GM12878 (cell line): ENCODE results near the gene ATP6V0A1. TPM values are rescaled to one million over a fixed set of nuclear protein-coding genes. Genes with fewer than 3 reads are reported as not detected.

Experiments
- ATAC-seq: fragments of 200-7000 bp; cut with Tn5 transposase; 3 replicates; pipeline ENCODE4 v1.9.1; 2020; ENCODE audit warnings: mild to moderate bottlenecking, moderate library complexity
- BruUV-seq: library from RNA; stranded (reverse); fragments of 400-500 nt; replicated peaks from 2 replicates; lab custom pipeline; 2021; lab: Mats Ljungman, UMichigan
- CTCF ChIA-PET: fragments of 300-600 bp; sonication (Branson Sonifier 250); formaldehyde crosslinking; extraction: SDS; loops from one replicate; lab custom pipeline; 2021; ENCODE audit warnings: inconsistent platforms; lab: Yijun Ruan, JAX
- POLR2A ChIA-PET: fragments of 350-600 bp; formaldehyde crosslinking; extraction: SDS; loops from one replicate; lab custom pipeline; 2021; ENCODE audit warnings: inconsistent platforms; lab: Charles Lee
- RAD21 ChIA-PET: fragments of 300-600 bp; sonication (Branson Sonifier 250); formaldehyde crosslinking; loops from one replicate; lab custom pipeline; 2023; ENCODE audit warnings: antibody characterized with exemption; ENCODE audit not compliant: unreplicated experiment; lab: Charles Lee
- SMC1A ChIA-PET: fragments of 300-600 bp; sonication (Branson Sonifier 250); formaldehyde crosslinking; loops from one replicate; lab custom pipeline; 2023; ENCODE audit not compliant: unreplicated experiment, uncharacterized antibody; lab: Charles Lee
- DNase-seq: peaks from one replicate; pipeline ENCODE4 v3.0.0-alpha.2; 2011; ENCODE audit warnings: low read depth, low spot score
- FAIRE-seq: peaks from 3 replicates; lab custom pipeline; 2011; peaks lifted over from hg19 to GRCh38; lab: Jason Lieb, UNC
- H2AFZ ChIP-seq: 2 replicates; pipeline ENCODE4 v1.6.0; 2011; ENCODE audit warnings: low read depth, low read length, control low read depth; ENCODE audit not compliant: control insufficient read depth
- H3K27ac ChIP-seq: 2 replicates; pipeline ENCODE4 v1.5.1; 2011; ENCODE audit warnings: control low read depth; ENCODE audit not compliant: control insufficient read depth, insufficient read depth
- H3K27me3 ChIP-seq, 2 experiments: replicated peaks in 1 of 2; 2 replicates each; pipeline versions ENCODE4 v1.6.0 to v1.6.1; 2011; ENCODE audit warnings: low read length in 1 of 2; ENCODE audit not compliant: control insufficient read depth in 2 of 2, insufficient read depth in 2 of 2
- H3K36me3 ChIP-seq, 2 experiments: 2 replicates each; pipeline ENCODE4 v1.5.1; 2011; ENCODE audit warnings: low read length in 1 of 2; ENCODE audit not compliant: control insufficient read depth in 2 of 2, insufficient read depth in 2 of 2
- H3K4me1 ChIP-seq: 2 replicates; pipeline ENCODE4 v1.6.1; 2011; ENCODE audit warnings: mild to moderate bottlenecking, low read length, moderate library complexity, mixed read lengths; ENCODE audit not compliant: control insufficient read depth, insufficient read depth
- H3K4me2 ChIP-seq: 2 replicates; pipeline ENCODE4 v1.6.0; 2011; ENCODE audit warnings: control low read depth; ENCODE audit not compliant: control insufficient read depth, insufficient read depth
- H3K4me3 ChIP-seq: fragments of 200-600 bp; sonication (generic); 2 replicates; pipeline ENCODE4 v1.5.1; 2016
- H3K79me2 ChIP-seq: 2 replicates; pipeline ENCODE4 v1.6.0; 2011; ENCODE audit warnings: low read length; ENCODE audit not compliant: control insufficient read depth, insufficient read depth
- H3K9ac ChIP-seq: 2 replicates; pipeline ENCODE4 v1.8.0; 2011; ENCODE audit warnings: low read length, control low read depth, mixed read lengths; ENCODE audit not compliant: control insufficient read depth, insufficient read depth
- H3K9me3 ChIP-seq: replicated peaks from 3 replicates; pipeline ENCODE4 v1.5.1; 2011; ENCODE audit warnings: mild to moderate bottlenecking, low read length; ENCODE audit not compliant: control insufficient read depth, insufficient read depth
- H4K20me1 ChIP-seq: 2 replicates; pipeline ENCODE4 v1.6.0; 2011; ENCODE audit not compliant: control insufficient read depth, insufficient read depth
- EP300 ChIP-seq, 2 experiments: fragments of 150-350 bp in 1 of 2; IDR thresholded peaks; 2 replicates each; pipeline ENCODE4 v1.6.1; 2011 to 2012; ENCODE audit warnings: low read depth in 2 of 2, low read length in 2 of 2, borderline replicate concordance in 1 of 2, improper control_type of control experiment in 1 of 2, inconsistent platforms in 1 of 2; ENCODE audit not compliant: control insufficient read depth in 1 of 2
- GATAD2B ChIP-seq: fragments of 450-650 bp; conservative IDR thresholded peaks from 2 replicates; pipeline ENCODE4 v1.6.1; 2017; ENCODE audit warnings: low read depth, mild to moderate bottlenecking, moderate library complexity
- HDAC6 ChIP-seq: fragments of 200-600 bp; sonication (generic); IDR thresholded peaks from one replicate; pipeline ENCODE4 v1.8.0; 2017; ENCODE audit warnings: antibody characterized with exemption; ENCODE audit not compliant: unreplicated experiment
- IKZF1 ChIP-seq: fragments of 450-650 bp; conservative IDR thresholded peaks from 2 replicates; pipeline ENCODE4 v1.6.1; 2017; ENCODE audit warnings: antibody characterized with exemption, mild to moderate bottlenecking
- NFIC ChIP-seq: IDR thresholded peaks from 2 replicates; pipeline ENCODE4 v1.6.1; 2012; ENCODE audit warnings: low read depth, mild to moderate bottlenecking, inconsistent platforms, low read length, moderate library complexity
- NFYB ChIP-seq: IDR thresholded peaks from 2 replicates; pipeline ENCODE4 v1.6.1; 2011; ENCODE audit warnings: low read depth, mild to moderate bottlenecking, low read length, improper control_type of control experiment, moderate library complexity; ENCODE audit not compliant: insufficient read depth
- WGBS: methylation state at CpG from one replicate; pipeline ENCODE4 v1.1.6; 2016; ENCODE audit warnings: low lambda C conversion rate; ENCODE audit not compliant: insufficient replicate concordance, insufficient coverage; ENCODE audit errors: missing lambda C conversion rate; 5-methylcytosine and 5-hydroxymethylcytosine counted together
- in situ Hi-C: fragments of 300-500 bp; cut with MboI; formaldehyde crosslinking; loops from 9 replicates; pipeline ENCODE4 v1.14.3; 2018; ENCODE audit warnings: mixed read lengths
- intact Hi-C: fragments of 100-400 bp; cut with micrococcal nuclease; formaldehyde crosslinking; loops from one replicate; pipeline ENCODE4 v1.14.2; 2022; ENCODE audit not compliant: unreplicated experiment
- polyA plus RNA-seq, 11 experiments: library from polyadenylated mRNA; depleted of rRNA in 4 of 11; unstranded in 6 of 11; stranded (reverse) in 5 of 11; fragments of >200 nt; fragmentation: Nextera tagmentation in 4 of 11; fragmentation: Illumina TruSeq in 1 of 11; extraction: Ambion mirVana in 4 of 11; extraction: Trizol in 1 of 11; gene quantifications; 1 replicate in 1 of 11; 2 replicates in 10 of 11; pipeline versions ENCODE4 v1.2.1 to v1.2.3, GENCODE V29; 2011 to 2016; ENCODE audit warnings: inconsistent platforms in 2 of 11, missing spikeins in 2 of 11, low read depth in 1 of 11
- total RNA-seq, 4 experiments: library from RNA; depleted of rRNA in 3 of 4; stranded (reverse); fragments of >200 nt in 3 of 4; fragmentation: Illumina TruSeq in 1 of 4; extraction: Trizol in 1 of 4; gene quantifications; 2 replicates each; pipeline versions ENCODE4 v1.2.1 to v1.2.3, GENCODE V29; 2013 to 2021
- TF ChIP-seq, protein P1 (sequence below): fragments of 450-650 bp; IDR thresholded peaks from 2 replicates; pipeline ENCODE4 v1.6.1; 2017; ENCODE audit warnings: mild to moderate bottlenecking, moderate library complexity

Gene ATP6V0A1
- total and polyA plus RNA-seq, 10 of the 15 experiments (the other 5 are each of a cell fraction or from before 2014, with no cell fraction given): 3.0 to 76.6 (median 30.9) TPM

GRCh38 chr17:42422412-42422957 lies 36.2 kb upstream of the ATP6V0A1 start:
- BruUV-seq: no TSS peak
- Histone ChIP-seq H3K4me3 (peak overlapping the region; percentile 68; the same call in 1 of the 2 replicates), H3K9ac (no peak overlapping the region), H3K4me1 (peaks cover 5% of the 10 kb centered on the region; the same call in 1 of the 2 replicates), H2AFZ (peak overlapping the region; percentile 46; the same call in 1 of the 2 replicates), H3K27me3 (peaks cover 16 to 17% of the 10 kb centered on the region in 2 experiments; a peak in 3 of 4 replicates), H3K27ac (no peak overlapping the region), H3K9me3 (no peaks in the 10 kb centered on the region), H3K79me2 (no peaks in the 10 kb centered on the region), H4K20me1 (no peaks in the 10 kb centered on the region)
- ATAC-seq: peak; percentile 69
- POLR2A ChIA-PET: interaction anchor here (0.6 to 1.1 kb wide), 3 partner anchors 18 to 176 kb away, joined by 3 to 4 read pairs (median 3); no protein-coding TSS in a partner anchor
- in situ Hi-C loops: no loop called here
- DNase-seq: no peak
- no peak for FAIRE-seq
- WGBS: 4% methylated on average over 44 of the region's 44 CpGs
- TF ChIP-seq NFIC (no peak), HDAC6 (peak; percentile 73)
- TF ChIP-seq, all 136 proteins: peak for 1
- RAD21 ChIA-PET: interaction anchor here (1.5 kb wide), 1 partner anchor 23 kb away, joined by 3 read pairs; no protein-coding TSS in a partner anchor
- CTCF ChIA-PET: interaction anchor here (0.6 to 1.6 kb wide), 4 partner anchors 95 to 133 kb away, joined by 3 to 5 read pairs (median 3); no protein-coding TSS in a partner anchor
- Histone ChIP-seq H3K4me2 (peak overlapping the region; percentile 81), H3K36me3 (no peaks in the 10 kb centered on the region)
- SMC1A ChIA-PET: interaction anchor here (1.2 to 1.8 kb wide), 3 partner anchors 10 to 107 kb away, joined by 3 to 4 read pairs (median 4); no protein-coding TSS in a partner anchor
- intact Hi-C loops: no loop called here

GRCh38 chr17:42422958-42423712 lies 35.5 kb upstream of the ATP6V0A1 start, which contains the start of gene CAVIN1:
TSS of gene CAVIN1 (minus strand) at chr17:42423256. CDS start at chr17:42423097, 159 bp downstream.
- DNase-seq: no peak
- Histone ChIP-seq H3K4me3 (peak within 1 kb of the TSS; percentile 68; the same call in 1 of the 2 replicates), H2AFZ (peak within 1 kb of the TSS; percentile 46), H3K27me3 (peaks cover 16 to 17% of the 10 kb centered on the region in 2 experiments; a peak in 3 of 4 replicates), H3K4me1 (peaks cover 5% of the 10 kb centered on the region; the same call in 1 of the 2 replicates), H3K4me2 (peak within 1 kb of the TSS; percentile 81), H4K20me1 (no peaks in the 10 kb centered on the region), H3K27ac (no peak within 1 kb of the TSS), H3K36me3 (no peaks in the 10 kb centered on the region), H3K9ac (no peak within 1 kb of the TSS), H3K9me3 (no peaks in the 10 kb centered on the region), H3K79me2 (no peaks in the 10 kb centered on the region)
- SMC1A ChIA-PET: interaction anchor here (1.2 to 1.8 kb wide), 3 partner anchors 11 to 107 kb away, joined by 3 to 4 read pairs (median 4); no protein-coding TSS in a partner anchor
- POLR2A ChIA-PET: interaction anchor here (0.6 to 1.1 kb wide), 5 partner anchors 18 to 223 kb away, joined by 3 to 6 read pairs (median 3); no protein-coding TSS in a partner anchor
- no TSS peak for BruUV-seq
- peak; percentile 51 for ATAC-seq
- FAIRE-seq: no peak
- CTCF ChIA-PET: interaction anchor here (0.6 to 1.6 kb wide), 4 partner anchors 94 to 134 kb away, joined by 3 to 5 read pairs (median 3); no protein-coding TSS in a partner anchor
- RAD21 ChIA-PET: interaction anchor here (0.8 to 1.5 kb wide), 3 partner anchors 17 to 104 kb away, joined by 3 read pairs; no protein-coding TSS in a partner anchor
- 17% methylated on average over 58 of the region's 58 CpGs for whole genome bisulfite sequencing
- in situ Hi-C loops: no loop called here
- no peak for TF ChIP-seq EP300 (IDR thresholded peaks at IDR 0.05; ENCODE audit: borderline replicate concordance in 1 of 2, control insufficient read depth in 1 of 2, low read depth in 2 of 2, low read length in 2 of 2)
- TF ChIP-seq IKZF1: peak; percentile 38
- TF ChIP-seq, protein P1, sequence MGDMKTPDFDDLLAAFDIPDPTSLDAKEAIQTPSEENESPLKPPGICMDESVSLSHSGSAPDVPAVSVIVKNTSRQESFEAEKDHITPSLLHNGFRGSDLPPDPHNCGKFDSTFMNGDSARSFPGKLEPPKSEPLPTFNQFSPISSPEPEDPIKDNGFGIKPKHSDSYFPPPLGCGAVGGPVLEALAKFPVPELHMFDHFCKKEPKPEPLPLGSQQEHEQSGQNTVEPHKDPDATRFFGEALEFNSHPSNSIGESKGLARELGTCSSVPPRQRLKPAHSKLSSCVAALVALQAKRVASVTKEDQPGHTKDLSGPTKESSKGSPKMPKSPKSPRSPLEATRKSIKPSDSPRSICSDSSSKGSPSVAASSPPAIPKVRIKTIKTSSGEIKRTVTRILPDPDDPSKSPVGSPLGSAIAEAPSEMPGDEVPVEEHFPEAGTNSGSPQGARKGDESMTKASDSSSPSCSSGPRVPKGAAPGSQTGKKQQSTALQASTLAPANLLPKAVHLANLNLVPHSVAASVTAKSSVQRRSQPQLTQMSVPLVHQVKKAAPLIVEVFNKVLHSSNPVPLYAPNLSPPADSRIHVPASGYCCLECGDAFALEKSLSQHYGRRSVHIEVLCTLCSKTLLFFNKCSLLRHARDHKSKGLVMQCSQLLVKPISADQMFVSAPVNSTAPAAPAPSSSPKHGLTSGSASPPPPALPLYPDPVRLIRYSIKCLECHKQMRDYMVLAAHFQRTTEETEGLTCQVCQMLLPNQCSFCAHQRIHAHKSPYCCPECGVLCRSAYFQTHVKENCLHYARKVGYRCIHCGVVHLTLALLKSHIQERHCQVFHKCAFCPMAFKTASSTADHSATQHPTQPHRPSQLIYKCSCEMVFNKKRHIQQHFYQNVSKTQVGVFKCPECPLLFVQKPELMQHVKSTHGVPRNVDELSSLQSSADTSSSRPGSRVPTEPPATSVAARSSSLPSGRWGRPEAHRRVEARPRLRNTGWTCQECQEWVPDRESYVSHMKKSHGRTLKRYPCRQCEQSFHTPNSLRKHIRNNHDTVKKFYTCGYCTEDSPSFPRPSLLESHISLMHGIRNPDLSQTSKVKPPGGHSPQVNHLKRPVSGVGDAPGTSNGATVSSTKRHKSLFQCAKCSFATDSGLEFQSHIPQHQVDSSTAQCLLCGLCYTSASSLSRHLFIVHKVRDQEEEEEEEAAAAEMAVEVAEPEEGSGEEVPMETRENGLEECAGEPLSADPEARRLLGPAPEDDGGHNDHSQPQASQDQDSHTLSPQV: no peak
- TF ChIP-seq NFYB: 0 out of 2 replicates have a peak, but pooled peaks have one; percentile 23
- TF ChIP-seq GATAD2B: 0 out of 2 replicates have a peak, but pooled peaks have one; percentile 36
- intact Hi-C loops: no loop called here
